Glutamatergic neuron (in vitro differentiated cells): ENCODE results near the gene IGFBP6. TPM values are rescaled to one million over a fixed set of nuclear protein-coding genes. Genes with fewer than 3 reads are reported as not detected.

Experiments used
- DNase-seq: peaks from one replicate; pipeline ENCODE4 v3.0.0; 2022
- H3K27ac Mint-ChIP-seq: one replicate; pipeline ENCODE4 v1.8.0; 2020; ENCODE audit warnings: mild to moderate bottlenecking, mixed read lengths, inconsistent platforms; ENCODE audit not compliant: unreplicated experiment
- H3K27me3 Mint-ChIP-seq: one replicate; pipeline ENCODE4 v1.8.0; 2020; ENCODE audit warnings: mild to moderate bottlenecking, moderate library complexity, mixed read lengths, inconsistent platforms; ENCODE audit not compliant: unreplicated experiment
- H3K36me3 Mint-ChIP-seq: one replicate; pipeline ENCODE4 v1.8.0; 2020; ENCODE audit warnings: mild to moderate bottlenecking, mixed read lengths, inconsistent platforms; ENCODE audit not compliant: unreplicated experiment
- H3K4me1 Mint-ChIP-seq: one replicate; pipeline ENCODE4 v1.8.0; 2020; ENCODE audit warnings: mild to moderate bottlenecking, low read depth, mixed read lengths, inconsistent platforms; ENCODE audit not compliant: unreplicated experiment
- H3K4me3 Mint-ChIP-seq: one replicate; pipeline ENCODE4 v1.8.0; 2020; ENCODE audit warnings: mild to moderate bottlenecking, mixed read lengths, inconsistent platforms; ENCODE audit not compliant: unreplicated experiment
- H3K9me3 Mint-ChIP-seq: one replicate; pipeline ENCODE4 v1.8.0; 2020; ENCODE audit warnings: mild to moderate bottlenecking, moderate library complexity, mixed read lengths, inconsistent platforms; ENCODE audit not compliant: unreplicated experiment
- total RNA-seq: library from RNA; stranded (reverse); fragmentation: NEBNext Ultra II Directional; extraction: Animal tissue kit (Norgen Biotek cat#: 25700); gene quantifications from one replicate; pipeline ENCODE4 v1.2.1, GENCODE V29; 2021; ENCODE audit not compliant: unreplicated experiment
- TF ChIP-seq, protein P1 (sequence below): fragments of 200-600 bp; sonication (generic); IDR thresholded peaks from one replicate; pipeline ENCODE4 v1.5.0; 2021; ENCODE audit not compliant: partially characterized antibody, unreplicated experiment

Gene IGFBP6
- total RNA-seq, 1 donor from 2014 or later, result not detected

DNA sequence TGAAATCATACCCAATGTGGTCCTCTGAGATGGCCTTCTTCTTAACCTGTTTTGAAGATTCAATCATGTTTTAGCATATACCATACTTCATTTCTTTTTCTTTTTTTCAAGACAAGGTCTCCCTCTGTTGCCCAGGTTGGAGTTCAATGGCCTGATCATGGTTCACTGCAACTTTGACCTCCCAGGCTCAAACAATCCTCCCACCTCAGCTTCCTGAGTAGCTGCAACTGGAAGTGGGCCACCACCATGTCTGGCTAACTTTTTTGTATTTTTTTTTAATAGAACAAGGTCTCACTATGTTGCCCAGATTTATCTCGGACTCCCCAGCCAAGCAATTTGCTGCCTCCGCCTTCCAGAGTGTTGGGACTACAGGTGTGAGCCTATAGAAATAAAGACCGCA lies 36.3 kb downstream of the IGFBP6 start:
- H3K27me3 Mint-ChIP-seq, result peaks cover 8% of the 10 kb centered on the region
- no peaks in the 10 kb centered on the region for H3K36me3 Mint-ChIP-seq
- peaks cover 2% of the 10 kb centered on the region for H3K9me3 Mint-ChIP-seq
- DNase-seq, result no peak
- no peak overlapping the region for H3K27ac Mint-ChIP-seq
- H3K4me3 Mint-ChIP-seq, result no peak overlapping the region
- TF ChIP-seq, protein P1, sequence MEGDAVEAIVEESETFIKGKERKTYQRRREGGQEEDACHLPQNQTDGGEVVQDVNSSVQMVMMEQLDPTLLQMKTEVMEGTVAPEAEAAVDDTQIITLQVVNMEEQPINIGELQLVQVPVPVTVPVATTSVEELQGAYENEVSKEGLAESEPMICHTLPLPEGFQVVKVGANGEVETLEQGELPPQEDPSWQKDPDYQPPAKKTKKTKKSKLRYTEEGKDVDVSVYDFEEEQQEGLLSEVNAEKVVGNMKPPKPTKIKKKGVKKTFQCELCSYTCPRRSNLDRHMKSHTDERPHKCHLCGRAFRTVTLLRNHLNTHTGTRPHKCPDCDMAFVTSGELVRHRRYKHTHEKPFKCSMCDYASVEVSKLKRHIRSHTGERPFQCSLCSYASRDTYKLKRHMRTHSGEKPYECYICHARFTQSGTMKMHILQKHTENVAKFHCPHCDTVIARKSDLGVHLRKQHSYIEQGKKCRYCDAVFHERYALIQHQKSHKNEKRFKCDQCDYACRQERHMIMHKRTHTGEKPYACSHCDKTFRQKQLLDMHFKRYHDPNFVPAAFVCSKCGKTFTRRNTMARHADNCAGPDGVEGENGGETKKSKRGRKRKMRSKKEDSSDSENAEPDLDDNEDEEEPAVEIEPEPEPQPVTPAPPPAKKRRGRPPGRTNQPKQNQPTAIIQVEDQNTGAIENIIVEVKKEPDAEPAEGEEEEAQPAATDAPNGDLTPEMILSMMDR, result no peak
- no peaks in the 10 kb centered on the region for H3K4me1 Mint-ChIP-seq

DNA sequence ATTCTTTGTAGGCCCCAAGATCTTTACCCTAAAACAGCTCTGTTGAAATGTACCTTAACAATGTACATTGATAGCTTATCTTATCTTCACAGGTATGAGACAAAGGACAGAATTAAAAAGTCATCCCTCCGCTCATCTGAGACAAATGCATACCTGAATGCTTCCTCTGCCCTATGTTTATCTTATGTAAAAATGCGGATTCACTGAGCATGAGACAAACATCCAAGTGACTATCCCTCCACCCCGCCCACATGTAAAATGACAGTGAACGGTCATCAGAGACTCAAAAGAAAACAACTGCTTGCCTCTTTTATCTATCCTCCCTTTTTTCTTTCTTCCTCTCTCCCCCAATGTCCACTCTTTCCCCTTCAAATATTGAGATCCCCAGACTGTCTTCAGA lies 45.9 kb downstream of the IGFBP6 start:
- Mint-ChIP-seq H3K27ac (no peak overlapping the region), H3K4me1 (no peaks in the 10 kb centered on the region)

DNA sequence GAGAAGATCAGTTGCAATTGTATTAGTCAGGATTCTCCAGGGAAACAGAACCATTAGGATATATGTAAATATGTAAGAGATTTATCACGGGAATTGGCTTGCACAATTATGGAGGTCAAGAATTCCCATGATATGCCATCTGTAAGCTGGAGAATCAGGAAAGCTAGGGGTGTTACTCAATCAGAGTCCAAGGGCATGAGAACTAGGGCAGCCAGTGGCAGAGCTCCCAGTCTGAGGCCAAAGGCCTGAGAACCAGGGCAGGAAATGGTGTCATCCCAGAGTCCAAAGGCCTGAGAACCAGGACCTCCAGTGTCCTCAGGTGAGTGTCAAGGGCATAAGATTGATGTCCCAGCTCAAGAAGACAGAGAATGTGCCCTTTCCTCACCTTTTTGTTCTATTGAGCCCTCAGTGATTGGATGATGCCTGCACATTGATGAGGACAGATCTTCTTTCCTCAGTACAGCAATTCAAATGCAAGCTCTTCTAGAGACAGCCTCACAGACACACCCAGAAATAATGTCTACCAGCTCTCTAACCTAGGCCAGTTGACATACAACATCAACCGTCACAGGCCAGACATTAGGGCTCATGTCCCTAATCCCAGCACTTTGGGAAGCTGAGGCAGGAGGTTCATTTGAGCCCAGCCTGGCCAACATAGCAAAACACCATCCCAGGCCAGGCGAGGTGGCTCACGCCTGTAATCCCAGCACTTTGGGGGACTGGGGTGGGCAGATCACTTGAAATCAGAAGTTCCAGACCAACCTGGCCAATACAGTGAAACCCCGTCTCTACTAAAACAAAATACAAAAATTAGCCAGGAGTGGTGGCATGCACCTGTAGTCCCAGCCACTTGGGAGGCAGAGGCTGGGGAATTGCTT lies 48.2 kb downstream of the IGFBP6 start:
- TF ChIP-seq, protein P1, result no peak
- H3K9me3 Mint-ChIP-seq, result peaks cover 2% of the 10 kb centered on the region
- H3K4me1 Mint-ChIP-seq, result peaks cover 3% of the 10 kb centered on the region
- no peak for DNase-seq
- H3K27me3 Mint-ChIP-seq, result peaks cover 2% of the 10 kb centered on the region
- H3K27ac Mint-ChIP-seq, result no peak overlapping the region
- no peaks in the 10 kb centered on the region for H3K36me3 Mint-ChIP-seq
- no peak overlapping the region for H3K4me3 Mint-ChIP-seq

More for the DNA sequence above, 45.9 kb downstream of the IGFBP6 start:
- Mint-ChIP-seq H3K9me3 (peaks cover 2% of the 10 kb centered on the region), H3K36me3 (no peaks in the 10 kb centered on the region), H3K27me3 (peaks cover 2% of the 10 kb centered on the region), H3K4me3 (no peak overlapping the region)
- TF ChIP-seq, protein P1, result no peak
- DNase-seq, result no peak

DNA sequence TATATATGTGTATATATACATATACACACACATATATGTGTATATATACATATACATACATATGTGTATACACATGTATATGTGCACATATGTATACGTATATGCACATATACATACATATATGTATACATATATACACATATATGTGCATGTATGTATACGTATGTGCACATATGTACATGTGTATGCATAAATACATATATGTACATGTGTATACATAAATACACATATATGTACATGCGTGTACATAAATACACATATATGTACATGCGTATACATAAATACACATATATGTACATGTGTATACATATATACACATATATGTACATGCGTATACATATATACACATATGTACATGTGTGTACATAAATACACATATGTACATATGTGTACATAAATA lies 49.7 kb downstream of the IGFBP6 start:
- DNase-seq, result no peak
- H3K36me3 Mint-ChIP-seq, result no peaks in the 10 kb centered on the region
- no peak overlapping the region for H3K4me3 Mint-ChIP-seq
- H3K4me1 Mint-ChIP-seq, result peaks cover 3% of the 10 kb centered on the region
- H3K9me3 Mint-ChIP-seq, result no peaks in the 10 kb centered on the region
- H3K27ac Mint-ChIP-seq, result no peak overlapping the region
- peaks cover 2% of the 10 kb centered on the region for H3K27me3 Mint-ChIP-seq
- TF ChIP-seq, protein P1, result no peak

DNA sequence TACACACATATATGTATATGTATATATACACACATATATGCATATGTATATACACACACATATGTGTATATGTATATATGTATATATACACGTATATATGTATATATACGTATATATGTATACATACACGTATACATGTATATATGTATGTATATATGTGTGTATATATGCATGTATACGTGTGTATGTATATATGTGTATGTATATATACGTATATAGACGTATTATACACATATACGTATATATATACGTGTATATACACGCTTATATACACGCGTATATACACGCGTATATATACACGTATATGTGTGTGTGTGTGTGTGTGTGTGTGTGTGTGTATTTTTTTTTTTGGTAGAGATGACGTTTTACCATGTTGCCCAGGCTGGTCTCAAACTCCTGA lies 50.2 kb downstream of the IGFBP6 start:
- no peak overlapping the region for H3K4me3 Mint-ChIP-seq
- peaks cover 3% of the 10 kb centered on the region for H3K4me1 Mint-ChIP-seq
- H3K9me3 Mint-ChIP-seq, result no peaks in the 10 kb centered on the region
- TF ChIP-seq, protein P1, result no peak
- H3K36me3 Mint-ChIP-seq, result no peaks in the 10 kb centered on the region
- DNase-seq, result no peak
- H3K27me3 Mint-ChIP-seq, result peaks cover 2% of the 10 kb centered on the region
- H3K27ac Mint-ChIP-seq, result no peak overlapping the region
